RWPE2 (cell line): Measurements from ENCODE around the gene CHRM5.

Source experiments
- ATAC-seq: fragments of 200-7000 bp; cut with Tn5 transposase; 3 replicates; pipeline ENCODE4 v1.9.1; 2021; ENCODE audit warnings: low read depth
- DNase-seq: peaks from one replicate; pipeline ENCODE4 v3.0.0-alpha.2; 2020; ENCODE audit warnings: low spot score
- H3K27ac ChIP-seq: fragments of 450-650 bp; 2 replicates; pipeline ENCODE4 v1.5.1; 2017; ENCODE audit warnings: mild to moderate bottlenecking; ENCODE audit not compliant: poor library complexity, severe bottlenecking
- H3K27me3 ChIP-seq: fragments of 250-450 bp; sonication (Bioruptor Pico); 2 replicates; pipeline ENCODE4 v1.5.1; 2021; ENCODE audit warnings: mild to moderate bottlenecking, moderate library complexity; ENCODE audit not compliant: insufficient read depth, poor library complexity, severe bottlenecking
- H3K36me3 ChIP-seq: fragments of 250-450 bp; sonication (Bioruptor Pico); 2 replicates; pipeline ENCODE4 v1.5.1; 2020; ENCODE audit warnings: low read depth, mild to moderate bottlenecking, moderate library complexity
- H3K4me1 ChIP-seq: fragments of 250-450 bp; sonication (Bioruptor Pico); 2 replicates; pipeline ENCODE4 v1.5.1; 2021; ENCODE audit warnings: mild to moderate bottlenecking, moderate library complexity; ENCODE audit not compliant: insufficient read depth, poor library complexity, severe bottlenecking
- H3K4me3 ChIP-seq: fragments of 250-450 bp; sonication (Bioruptor Pico); 2 replicates; pipeline ENCODE4 v1.5.1; 2021; ENCODE audit warnings: mild to moderate bottlenecking, moderate library complexity; ENCODE audit not compliant: severe bottlenecking
- H3K9me3 ChIP-seq: fragments of 250-450 bp; sonication (Bioruptor Pico); 2 replicates; pipeline ENCODE4 v1.5.1; 2021; ENCODE audit warnings: mild to moderate bottlenecking, moderate library complexity; ENCODE audit not compliant: severe bottlenecking
- CTCF ChIP-seq: fragments of 450-650 bp; IDR thresholded peaks from one replicate; pipeline ENCODE4 v1.5.1; 2017; ENCODE audit warnings: mild to moderate bottlenecking, moderate library complexity; ENCODE audit not compliant: poor library complexity, severe bottlenecking

CHRM5 gene

GRCh38 chr15:34064438-34064837, 96.1 kb downstream of the CHRM5 start:
- no peak for ATAC-seq
- H3K9me3 ChIP-seq = no peaks in the 10 kb centered on the region
- H3K27ac ChIP-seq = no peak overlapping the region
- H3K4me3 ChIP-seq = no peak overlapping the region
- TF ChIP-seq CTCF = no peak
- peaks cover 2% of the 10 kb centered on the region for H3K4me1 ChIP-seq
- DNase-seq = no peak
- no peaks in the 10 kb centered on the region for H3K36me3 ChIP-seq
- no peaks in the 10 kb centered on the region for H3K27me3 ChIP-seq

GRCh38 chr15:34065261-34065660, 97.0 kb downstream of the CHRM5 start:
- peaks cover 2% of the 10 kb centered on the region for H3K4me1 ChIP-seq
- TF ChIP-seq CTCF = no peak
- no peak for DNase-seq

GRCh38 chr15:34065941-34066340, 97.6 kb downstream of the CHRM5 start:
- H3K9me3 ChIP-seq = no peaks in the 10 kb centered on the region
- H3K36me3 ChIP-seq = no peaks in the 10 kb centered on the region
- no peak for TF ChIP-seq CTCF
- peak; percentile 63 for ATAC-seq
- peaks cover 2% of the 10 kb centered on the region for H3K4me1 ChIP-seq
- no peak for DNase-seq
- H3K27ac ChIP-seq = no peak overlapping the region
- no peak overlapping the region for H3K4me3 ChIP-seq
- H3K27me3 ChIP-seq = no peaks in the 10 kb centered on the region

More at GRCh38 chr15:34065261-34065660, 97.0 kb downstream of the CHRM5 start:
- Histone ChIP-seq H3K4me3 (no peak overlapping the region), H3K9me3 (no peaks in the 10 kb centered on the region), H3K36me3 (no peaks in the 10 kb centered on the region), H3K27me3 (no peaks in the 10 kb centered on the region), H3K27ac (no peak overlapping the region)
- ATAC-seq = no peak

GRCh38 chr15:34070003-34070402, 101.7 kb downstream of the CHRM5 start:
- H3K36me3 ChIP-seq = no peaks in the 10 kb centered on the region
- DNase-seq (no peak), ATAC-seq (no peak)
- peaks cover 2% of the 10 kb centered on the region for H3K4me1 ChIP-seq
- no peak overlapping the region for H3K27ac ChIP-seq
- TF ChIP-seq CTCF = no peak
- H3K9me3 ChIP-seq = no peaks in the 10 kb centered on the region
- H3K4me3 ChIP-seq = no peak overlapping the region
- H3K27me3 ChIP-seq = no peaks in the 10 kb centered on the region

GRCh38 chr15:34076785-34077184, 108.5 kb downstream of the CHRM5 start:
- H3K36me3 ChIP-seq = no peaks in the 10 kb centered on the region

More at GRCh38 chr15:34076785-34077184, 108.5 kb downstream of the CHRM5 start:
- DNase-seq (no peak), ATAC-seq (no peak)
- Histone ChIP-seq H3K27me3 (no peaks in the 10 kb centered on the region), H3K4me3 (no peak overlapping the region), H3K4me1 (no peaks in the 10 kb centered on the region), H3K9me3 (no peaks in the 10 kb centered on the region), H3K27ac (no peak overlapping the region)
- TF ChIP-seq CTCF = no peak
